Left ventricle myocardium inferior (tissue), 1 donor: ENCODE data around the gene FAF1. TPM values are rescaled to one million over a fixed set of nuclear protein-coding genes. Genes with fewer than 3 reads are reported as not detected.

Source experiments
- DNase-seq: peaks from one replicate; pipeline ENCODE4 v3.0.0-alpha.2; 2020
- H3K27ac ChIP-seq: fragments of 200-600 bp; replicated peaks from 2 replicates; pipeline ENCODE4 v1.8.0; 2021
- H3K27me3 ChIP-seq: fragments of 200-600 bp; 2 replicates; pipeline ENCODE4 v1.8.0; 2021; ENCODE audit warnings: low read depth
- H3K36me3 ChIP-seq: fragments of 200-600 bp; 2 replicates; pipeline ENCODE4 v1.8.0; 2021
- H3K4me1 ChIP-seq: fragments of 200-600 bp; 2 replicates; pipeline ENCODE4 v1.8.0; 2021
- H3K4me3 ChIP-seq: fragments of 200-600 bp; 2 replicates; pipeline ENCODE4 v1.8.0; 2021; ENCODE audit warnings: mild to moderate bottlenecking, moderate library complexity
- H3K9me3 ChIP-seq: fragments of 200-600 bp; replicated peaks from 2 replicates; pipeline ENCODE4 v1.8.0; 2021
- CTCF ChIP-seq: fragments of 200-600 bp; IDR thresholded peaks from 2 replicates; pipeline ENCODE4 v1.8.0; 2021; ENCODE audit warnings: antibody characterized with exemption, mild to moderate bottlenecking, borderline replicate concordance
- intact Hi-C: fragments of 100-400 bp; cut with micrococcal nuclease; formaldehyde crosslinking; loops from one replicate; pipeline ENCODE4 v1.11.0; 2022
- total RNA-seq: library from RNA; stranded (reverse); fragmentation: NEBNext Ultra II Directional; extraction: Animal tissue kit (Norgen Biotek cat#: 25700); gene quantifications from one replicate; pipeline ENCODE4 v1.2.1, GENCODE V29; 2021
- donor health status: DM: no; HTN: yes; CAD: no; lungs with severe emphysema.

Gene FAF1
- total RNA-seq, 1 donor from 2014 or later, result 80.0 TPM

GRCh38 chr1:50822035-50822776 is 137.9 kb downstream of the FAF1 start:
- no peak overlapping the region for H3K27ac ChIP-seq
- H3K4me3 ChIP-seq, result no peak overlapping the region
- no peak for TF ChIP-seq CTCF
- no peak for DNase-seq
- no peaks in the 10 kb centered on the region for H3K27me3 ChIP-seq
- no peaks in the 10 kb centered on the region for H3K36me3 ChIP-seq
- intact Hi-C loops, result no loop called here
- H3K9me3 ChIP-seq, result no peaks in the 10 kb centered on the region
- peaks cover 44% of the 10 kb centered on the region for H3K4me1 ChIP-seq

GRCh38 chr1:50820545-50820944 is 139.5 kb downstream of the FAF1 start:
- no peak overlapping the region for H3K27ac ChIP-seq
- H3K4me3 ChIP-seq, result no peak overlapping the region
- no peaks in the 10 kb centered on the region for H3K27me3 ChIP-seq
- no peak for DNase-seq
- H3K4me1 ChIP-seq, result peaks cover 44% of the 10 kb centered on the region
- no peak for TF ChIP-seq CTCF
- no peaks in the 10 kb centered on the region for H3K9me3 ChIP-seq
- H3K36me3 ChIP-seq, result no peaks in the 10 kb centered on the region
- intact Hi-C loops, result no loop called here

GRCh38 chr1:50812346-50812745 is 147.7 kb downstream of the FAF1 start:
- H3K27me3 ChIP-seq, result no peaks in the 10 kb centered on the region
- peaks cover 19% of the 10 kb centered on the region for H3K9me3 ChIP-seq
- no peak overlapping the region for H3K4me3 ChIP-seq
- no peak overlapping the region for H3K27ac ChIP-seq
- TF ChIP-seq CTCF, result no peak
- no peaks in the 10 kb centered on the region for H3K4me1 ChIP-seq
- H3K36me3 ChIP-seq, result no peaks in the 10 kb centered on the region
- intact Hi-C loops, result no loop called here
- DNase-seq, result no peak

- Histone ChIP-seq H3K36me3 (no peaks in the 10 kb centered on the region), H3K4me3 (no peak overlapping the region), H3K4me1 (peaks cover 10% of the 10 kb centered on the region), H3K9me3 (peaks cover 24% of the 10 kb centered on the region), H3K27ac (no peak overlapping the region), H3K27me3 (no peaks in the 10 kb centered on the region)
- no peak for DNase-seq
- no peak for TF ChIP-seq CTCF
- intact Hi-C loops, result no loop called here
These were observed 151.8 kb downstream of the FAF1 start for GRCh38 chr1:50808296-50808695.

- Histone ChIP-seq H3K36me3 (no peaks in the 10 kb centered on the region), H3K9me3 (no peaks in the 10 kb centered on the region), H3K27me3 (no peaks in the 10 kb centered on the region), H3K4me1 (peaks cover 5% of the 10 kb centered on the region), H3K4me3 (no peak overlapping the region), H3K27ac (no peak overlapping the region)
- TF ChIP-seq CTCF, result no peak
- DNase-seq, result no peak
- intact Hi-C loops, result no loop called here
These were observed 163.8 kb downstream of the FAF1 start for GRCh38 chr1:50796272-50796671.
